OCI-LY3 (cell line): ENCODE results near the gene NRP2.

Experiments
- H2AFZ ChIP-seq: fragments of 200-600, 300-600 bp; shearing (Covaris generic); 2 replicates; pipeline ENCODE4 v1.6.0; 2014; ENCODE audit warnings: antibody characterized with exemption, low read depth, low read length
- H3K27ac ChIP-seq: fragments of 200-600, 300-600 bp; sonication (generic); 2 replicates; pipeline ENCODE4 v1.5.1; 2014; ENCODE audit warnings: mild to moderate bottlenecking, low read length, moderate library complexity, mixed read lengths
- H3K27me3 ChIP-seq: fragments of 200-600, 300-600 bp; sonication (generic); 2 replicates; pipeline ENCODE4 v1.6.1; 2014; ENCODE audit warnings: low read depth, low read length, mixed read lengths
- H3K36me3 ChIP-seq: fragments of 200-600, 300-600 bp; sonication (generic); replicated peaks from 2 replicates; pipeline ENCODE3; 2014; ENCODE audit warnings: low read depth, low read length, mixed read lengths
- H3K4me1 ChIP-seq: fragments of 300-600, 200-600 bp; sonication (generic); 2 replicates; pipeline ENCODE4 v1.6.1; 2014; ENCODE audit warnings: low read length, mixed read lengths
- H3K4me2 ChIP-seq: fragments of 200-600, 300-600 bp; sonication (generic); 2 replicates; pipeline ENCODE4 v1.6.1; 2014; ENCODE audit warnings: low read length, mixed read lengths
- H3K4me3 ChIP-seq: fragments of 300-600, 200-600 bp; sonication (generic); 2 replicates; pipeline ENCODE4 v1.5.1; 2014; ENCODE audit warnings: antibody characterized with exemption, mild to moderate bottlenecking, low read length, moderate library complexity
- H3K79me2 ChIP-seq: fragments of 300-600, 200-600 bp; shearing (Covaris generic); 2 replicates; pipeline ENCODE4 v1.6.1; 2014; ENCODE audit warnings: mild to moderate bottlenecking, low read length, mixed read lengths
- H3K9ac ChIP-seq: fragments of 300-600, 200-600 bp; shearing (Covaris generic); 2 replicates; pipeline ENCODE4 v1.6.0; 2014; ENCODE audit warnings: mild to moderate bottlenecking, low read length, moderate library complexity
- H3K9me3 ChIP-seq: fragments of 200-600, 300-600 bp; shearing (Covaris generic); 2 replicates; pipeline ENCODE4 v1.6.1; 2014; ENCODE audit warnings: low read length, mixed read lengths; ENCODE audit not compliant: insufficient read depth
- H4K20me1 ChIP-seq: fragments of 200-600, 300-600 bp; sonication (generic); 2 replicates; pipeline ENCODE4 v1.6.1; 2016; ENCODE audit warnings: low read length, mixed read lengths; ENCODE audit not compliant: insufficient read depth
- CTCF ChIP-seq: fragments of 200-600, 300-600 bp; sonication (generic); IDR thresholded peaks from 2 replicates; pipeline ENCODE4 v1.5.1; 2014; ENCODE audit warnings: antibody characterized with exemption, low read length, low read depth
- EZH2phosphoT487 ChIP-seq: fragments of 200-600 bp; shearing (Covaris generic); IDR thresholded peaks from 2 replicates; pipeline ENCODE4 v1.6.1; 2018; ENCODE audit warnings: antibody characterized with exemption, mixed run types, low read depth

The NRP2 gene

GRCh38 chr2:205772983-205773382 is 90.7 kb downstream of the NRP2 start:
- no peak overlapping the region for H3K9ac ChIP-seq
- H3K36me3 ChIP-seq = no peaks in the 10 kb centered on the region
- H3K4me3 ChIP-seq = no peak overlapping the region
- no peak overlapping the region for H2AFZ ChIP-seq
- TF ChIP-seq EZH2phosphoT487 (no peak), CTCF (no peak)
- H3K4me2 ChIP-seq = no peak overlapping the region
- H3K27me3 ChIP-seq = peaks cover 56% of the 10 kb centered on the region
- peaks cover 6% of the 10 kb centered on the region; the same call in 1 of the 2 replicates for H3K4me1 ChIP-seq
- no peaks in the 10 kb centered on the region for H3K9me3 ChIP-seq
- H3K27ac ChIP-seq = no peak overlapping the region
- no peaks in the 10 kb centered on the region for H4K20me1 ChIP-seq
- no peaks in the 10 kb centered on the region for H3K79me2 ChIP-seq

- Histone ChIP-seq H3K9ac (no peak overlapping the region), H3K36me3 (no peaks in the 10 kb centered on the region), H3K4me2 (no peak overlapping the region), H2AFZ (no peak overlapping the region), H3K27ac (no peak overlapping the region), H3K4me1 (peaks cover 6% of the 10 kb centered on the region; the same call in 1 of the 2 replicates), H3K4me3 (no peak overlapping the region), H3K79me2 (no peaks in the 10 kb centered on the region), H3K9me3 (no peaks in the 10 kb centered on the region), H4K20me1 (no peaks in the 10 kb centered on the region), H3K27me3 (peaks cover 67% of the 10 kb centered on the region)
- TF ChIP-seq CTCF (no peak), EZH2phosphoT487 (no peak)
Observed at GRCh38 chr2:205773989-205774388, 91.7 kb downstream of the NRP2 start.

GRCh38 chr2:205775097-205775877 is 93.0 kb downstream of the NRP2 start:
- no peak overlapping the region for H3K4me2 ChIP-seq
- H3K9me3 ChIP-seq = no peaks in the 10 kb centered on the region
- no peaks in the 10 kb centered on the region for H3K79me2 ChIP-seq
- H3K4me1 ChIP-seq = peaks cover 6% of the 10 kb centered on the region; the same call in 1 of the 2 replicates
- no peak overlapping the region for H3K9ac ChIP-seq
- no peak overlapping the region for H2AFZ ChIP-seq
- no peak overlapping the region for H3K4me3 ChIP-seq
- no peaks in the 10 kb centered on the region for H3K36me3 ChIP-seq
- H3K27ac ChIP-seq = no peak overlapping the region
- TF ChIP-seq EZH2phosphoT487 (no peak), CTCF (no peak)
- no peaks in the 10 kb centered on the region for H4K20me1 ChIP-seq
- peaks cover 68% of the 10 kb centered on the region for H3K27me3 ChIP-seq

GRCh38 chr2:205776139-205776538 is 93.8 kb downstream of the NRP2 start:
- H3K27me3 ChIP-seq = peaks cover 62% of the 10 kb centered on the region
- H3K27ac ChIP-seq = no peak overlapping the region
- H3K9me3 ChIP-seq = no peaks in the 10 kb centered on the region
- H3K4me1 ChIP-seq = peaks cover 6% of the 10 kb centered on the region; the same call in 1 of the 2 replicates
- no peaks in the 10 kb centered on the region for H3K79me2 ChIP-seq
- H3K36me3 ChIP-seq = no peaks in the 10 kb centered on the region
- H2AFZ ChIP-seq = no peak overlapping the region
- no peak overlapping the region for H3K4me2 ChIP-seq
- no peak for TF ChIP-seq EZH2phosphoT487
- peak; percentile 80 for TF ChIP-seq CTCF
- H3K4me3 ChIP-seq = no peak overlapping the region
- H3K9ac ChIP-seq = no peak overlapping the region
- H4K20me1 ChIP-seq = no peaks in the 10 kb centered on the region
